Neural cell (in vitro differentiated cells): Measurements from ENCODE around the gene CTSE.

ENCODE experiments used
- CTCF ChIP-seq: fragments of 450-650 bp; IDR thresholded peaks from 2 replicates; pipeline ENCODE4 v1.5.1; 2014; ENCODE audit warnings: antibody characterized with exemption, mild to moderate bottlenecking, moderate library complexity; ENCODE audit not compliant: poor library complexity, severe bottlenecking
- EP300 ChIP-seq: fragments of 450-650 bp; conservative IDR thresholded peaks from 2 replicates; pipeline ENCODE4 v1.6.1; 2014; ENCODE audit warnings: antibody characterized with exemption, mild to moderate bottlenecking, moderate library complexity; ENCODE audit not compliant: poor library complexity, severe bottlenecking
- EZH2 ChIP-seq: fragments of 200-600, 300-800 bp; shearing (Covaris generic), sonication (generic); IDR thresholded peaks from 2 replicates; pipeline ENCODE4 v1.6.1; 2014; ENCODE audit warnings: antibody characterized with exemption, low read length, borderline replicate concordance, mild to moderate bottlenecking; ENCODE audit not compliant: insufficient read depth, poor library complexity, severe bottlenecking
- MXI1 ChIP-seq: fragments of 450-650 bp; conservative IDR thresholded peaks from 2 replicates; pipeline ENCODE4 v1.6.1; 2014; ENCODE audit warnings: antibody characterized with exemption, mild to moderate bottlenecking; ENCODE audit not compliant: poor library complexity, severe bottlenecking
- POLR2AphosphoS5 ChIP-seq: IDR thresholded peaks from 2 replicates; pipeline ENCODE4 v1.6.1; 2012
- REST ChIP-seq: IDR thresholded peaks from 2 replicates; pipeline ENCODE4 v1.6.1; 2012; ENCODE audit warnings: borderline replicate concordance
- TAF1 ChIP-seq: IDR thresholded peaks from 2 replicates; pipeline ENCODE4 v1.6.1; 2012; ENCODE audit warnings: low read depth

- TF ChIP-seq CTCF (no peak), REST (no peak), POLR2AphosphoS5 (no peak), MXI1 (no peak), TAF1 (no peak), EZH2 (no peak), EP300 (no peak)
Measured at GRCh38 chr1:206006946-206007345, 16.7 kb downstream of the CTSE start.
